Chondrocyte (in vitro differentiated cells): Measurements from ENCODE around the gene CACNA1C. TPM values are rescaled to one million over a fixed set of nuclear protein-coding genes. Genes with fewer than 3 reads are reported as not detected.

Source experiments
- DNase-seq: peaks from one replicate; pipeline ENCODE4 v3.0.0; 2021; ENCODE audit warnings: mixed read lengths, low spot score
- H3K27ac Mint-ChIP-seq: one replicate; pipeline ENCODE4 v1.8.0; 2021; ENCODE audit warnings: mild to moderate bottlenecking, moderate library complexity, mixed read lengths; ENCODE audit not compliant: unreplicated experiment
- H3K27me3 Mint-ChIP-seq: 2 replicates; pipeline ENCODE4 v1.8.0; 2021; ENCODE audit warnings: low read depth, mixed read lengths
- H3K36me3 Mint-ChIP-seq: 2 replicates; pipeline ENCODE4 v1.8.0; 2021; ENCODE audit warnings: low read depth, mixed read lengths
- H3K4me1 Mint-ChIP-seq: 2 replicates; pipeline ENCODE4 v1.8.0; 2021; ENCODE audit warnings: low read depth, mild to moderate bottlenecking, mixed read lengths
- H3K4me3 Mint-ChIP-seq: one replicate; pipeline ENCODE4 v1.8.0; 2021; ENCODE audit warnings: mild to moderate bottlenecking, moderate library complexity, mixed read lengths; ENCODE audit not compliant: unreplicated experiment
- H3K9me3 Mint-ChIP-seq: 2 replicates; pipeline ENCODE4 v1.8.0; 2021; ENCODE audit warnings: low read depth, mixed read lengths
- CTCF ChIP-seq: fragments of 200-600 bp; sonication (generic); IDR thresholded peaks from 2 replicates; pipeline ENCODE4 v1.5.0; 2021; ENCODE audit warnings: antibody characterized with exemption, mild to moderate bottlenecking, moderate library complexity
- total RNA-seq: library from RNA; stranded (reverse); gene quantifications from 3 replicates; pipeline ENCODE4 v1.2.1, GENCODE V29; 2021

The CACNA1C gene
- total RNA-seq, 1 donor from 2014 or later = 27.0 TPM

DNA sequence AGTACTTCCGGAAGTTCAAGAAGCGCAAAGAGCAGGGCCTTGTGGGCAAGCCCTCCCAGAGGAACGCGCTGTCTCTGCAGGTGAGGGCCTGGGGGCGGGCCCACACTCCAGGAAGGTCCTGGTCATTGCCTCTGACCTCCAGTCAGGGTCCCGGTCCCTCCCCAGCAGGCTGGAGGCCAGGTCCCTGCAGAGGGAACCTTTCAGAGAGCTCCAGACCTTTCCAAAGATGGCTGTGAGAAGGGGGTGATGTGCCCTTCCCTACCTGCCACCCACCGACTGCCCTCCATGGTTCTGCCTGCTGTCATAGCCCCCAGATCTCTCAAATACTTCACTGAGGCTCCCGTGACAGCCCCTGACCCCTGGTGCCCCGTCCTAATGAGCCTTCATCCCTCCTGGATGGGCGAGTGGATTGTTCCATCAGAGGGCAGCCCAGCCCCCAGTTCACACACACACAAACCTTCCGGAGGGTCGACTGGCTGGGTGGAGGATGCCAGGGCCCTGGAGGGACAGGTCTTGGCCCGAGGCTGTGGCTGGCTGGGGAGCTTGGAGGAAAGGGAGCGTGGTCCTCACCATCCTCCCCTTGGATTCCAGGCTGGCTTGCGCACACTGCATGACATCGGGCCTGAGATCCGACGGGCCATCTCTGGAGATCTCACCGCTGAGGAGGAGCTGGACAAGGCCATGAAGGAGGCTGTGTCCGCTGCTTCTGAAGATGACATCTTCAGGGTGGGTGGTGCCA lies 624.5 kb downstream of the CACNA1C start:
- no peak for DNase-seq
- Mint-ChIP-seq H3K4me1 (no peaks in the 10 kb centered on the region), H3K27me3 (no peaks in the 10 kb centered on the region), H3K9me3 (no peaks in the 10 kb centered on the region), H3K36me3 (peaks cover 22% of the 10 kb centered on the region), H3K4me3 (no peak overlapping the region), H3K27ac (no peak overlapping the region)
- TF ChIP-seq CTCF = no peak

DNA sequence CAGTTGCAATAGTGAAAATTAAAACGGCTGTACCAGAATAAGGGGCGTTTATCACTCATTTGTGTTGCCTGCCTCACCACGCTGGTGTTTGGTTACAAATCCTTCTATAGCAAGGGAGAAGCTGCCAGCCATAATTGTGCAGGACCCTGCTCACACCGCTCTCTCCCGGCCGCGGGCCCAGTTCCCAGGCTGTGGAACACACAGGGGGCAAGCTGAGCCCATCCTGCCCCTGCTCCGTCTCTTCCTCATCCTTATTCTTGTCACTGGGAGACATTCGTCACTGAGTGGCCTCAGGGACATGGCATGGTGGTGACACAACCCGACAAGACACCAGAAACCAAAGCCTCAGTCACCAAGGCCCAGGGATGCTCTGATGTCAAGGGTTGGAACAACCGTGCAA lies 625.6 kb downstream of the CACNA1C start:
- H3K9me3 Mint-ChIP-seq = no peaks in the 10 kb centered on the region
- no peak overlapping the region for H3K4me3 Mint-ChIP-seq
- H3K36me3 Mint-ChIP-seq = peaks cover 25% of the 10 kb centered on the region
- H3K4me1 Mint-ChIP-seq = no peaks in the 10 kb centered on the region
- no peak overlapping the region for H3K27ac Mint-ChIP-seq
- TF ChIP-seq CTCF = no peak
- DNase-seq = no peak
- H3K27me3 Mint-ChIP-seq = no peaks in the 10 kb centered on the region

GRCh38 chr12:2679068-2679815 lies 626.5 kb downstream of the CACNA1C start:
- no peak overlapping the region for H3K27ac Mint-ChIP-seq
- TF ChIP-seq CTCF = no peak
- DNase-seq = no peak
- H3K27me3 Mint-ChIP-seq = no peaks in the 10 kb centered on the region
- H3K4me1 Mint-ChIP-seq = no peaks in the 10 kb centered on the region
- peaks cover 24% of the 10 kb centered on the region for H3K36me3 Mint-ChIP-seq
- no peaks in the 10 kb centered on the region for H3K9me3 Mint-ChIP-seq
- no peak overlapping the region for H3K4me3 Mint-ChIP-seq

DNA sequence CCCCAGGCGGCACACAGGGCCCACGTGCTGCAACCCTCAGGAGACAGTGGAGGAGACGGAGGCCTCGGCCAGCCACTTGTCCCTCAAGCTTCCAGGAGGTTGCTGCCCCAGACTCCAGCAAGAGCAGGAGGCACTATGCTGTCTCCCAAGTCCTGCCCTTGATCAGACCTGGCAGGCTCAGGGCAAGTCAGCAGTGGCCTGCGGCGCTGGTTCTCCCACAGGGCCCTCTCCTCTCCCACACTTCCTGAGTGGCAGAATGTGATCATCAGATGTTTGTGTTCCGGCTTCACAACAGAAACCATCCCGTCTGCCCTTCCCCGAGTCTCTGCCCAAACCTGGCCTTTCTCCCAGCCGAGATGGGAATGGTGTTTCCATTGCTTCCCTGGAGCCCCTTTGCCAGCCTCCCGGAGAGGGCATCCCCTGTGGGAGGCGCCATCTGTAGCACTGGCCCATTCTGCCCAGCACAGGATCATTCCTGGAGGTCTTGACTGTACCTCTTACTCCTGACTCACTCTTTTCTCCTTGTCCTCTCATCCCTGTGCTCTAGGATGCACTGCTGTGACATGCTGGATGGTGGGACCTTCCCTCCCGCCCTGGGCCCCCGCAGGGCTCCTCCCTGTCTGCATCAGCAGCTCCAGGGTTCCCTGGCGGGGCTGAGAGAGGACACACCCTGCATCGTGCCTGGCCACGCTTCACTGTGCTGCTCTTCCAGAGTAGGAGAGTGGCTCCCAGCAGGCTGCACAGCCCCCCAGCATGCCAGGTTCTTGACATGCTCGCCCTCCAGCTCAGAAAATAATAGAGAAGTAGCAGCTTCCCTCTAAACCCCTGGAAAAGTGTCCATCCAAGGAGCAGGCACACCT lies 627.3 kb downstream of the CACNA1C start:
- Mint-ChIP-seq H3K4me3 (no peak overlapping the region), H3K27ac (no peak overlapping the region), H3K27me3 (no peaks in the 10 kb centered on the region), H3K36me3 (peaks cover 23% of the 10 kb centered on the region), H3K9me3 (no peaks in the 10 kb centered on the region), H3K4me1 (no peaks in the 10 kb centered on the region)
- TF ChIP-seq CTCF = no peak
- DNase-seq = no peak

DNA sequence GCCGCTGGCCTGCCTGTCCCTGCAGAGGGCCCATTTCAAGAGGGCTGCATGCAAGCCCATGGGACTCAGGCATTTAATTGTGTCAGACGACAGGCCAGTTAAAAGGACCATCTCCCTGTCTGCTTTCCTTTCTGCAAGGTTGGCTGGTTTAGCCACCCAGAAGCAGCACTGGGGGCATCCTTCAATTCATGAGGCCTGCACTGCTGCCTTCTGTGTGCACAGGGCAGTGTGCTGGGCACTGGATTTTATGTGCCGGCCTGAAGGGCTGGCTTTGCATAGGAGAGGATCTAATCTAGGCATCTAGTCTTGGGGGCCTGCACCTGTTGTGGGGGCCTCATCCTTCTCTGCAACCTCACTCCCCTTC lies 627.9 kb downstream of the CACNA1C start:
- Mint-ChIP-seq H3K36me3 (peaks cover 22% of the 10 kb centered on the region), H3K4me1 (no peaks in the 10 kb centered on the region), H3K27ac (no peak overlapping the region), H3K4me3 (no peak overlapping the region), H3K27me3 (no peaks in the 10 kb centered on the region), H3K9me3 (no peaks in the 10 kb centered on the region)
- no peak for TF ChIP-seq CTCF
- DNase-seq = no peak
